CD1c-positive myeloid dendritic cell (primary cell): ENCODE data around the gene ARHGEF10L.

Experiments used
- DNase-seq: peaks from one replicate; pipeline ENCODE4 v3.0.0-alpha.2; 2016; ENCODE audit errors: extremely low spot score

ARHGEF10L gene

DNA sequence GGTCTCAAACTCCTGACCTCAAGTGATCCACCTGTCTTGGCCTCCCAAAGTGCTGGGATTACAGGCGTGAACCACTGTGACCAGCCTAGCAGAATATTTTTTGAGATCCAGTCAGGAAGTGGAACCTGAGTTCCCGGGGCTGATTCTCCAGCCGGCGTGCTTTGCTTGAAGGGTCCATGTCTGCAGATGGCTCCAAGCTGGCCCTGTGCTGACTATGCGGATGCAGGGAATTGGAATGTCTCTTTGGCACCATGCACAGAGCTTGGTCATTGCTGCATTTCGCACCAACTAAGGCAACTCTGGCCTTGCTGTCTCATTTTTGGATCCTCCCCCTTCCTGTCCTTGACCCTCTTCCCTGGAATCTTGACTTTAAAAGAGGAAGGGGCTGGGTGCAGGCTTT lies 28.1 kb downstream of the ARHGEF10L start:
- DNase-seq = no peak

GRCh38 chr1:17568014-17568900 lies 28.8 kb downstream of the ARHGEF10L start:
- DNase-seq = peak; percentile 30

DNA sequence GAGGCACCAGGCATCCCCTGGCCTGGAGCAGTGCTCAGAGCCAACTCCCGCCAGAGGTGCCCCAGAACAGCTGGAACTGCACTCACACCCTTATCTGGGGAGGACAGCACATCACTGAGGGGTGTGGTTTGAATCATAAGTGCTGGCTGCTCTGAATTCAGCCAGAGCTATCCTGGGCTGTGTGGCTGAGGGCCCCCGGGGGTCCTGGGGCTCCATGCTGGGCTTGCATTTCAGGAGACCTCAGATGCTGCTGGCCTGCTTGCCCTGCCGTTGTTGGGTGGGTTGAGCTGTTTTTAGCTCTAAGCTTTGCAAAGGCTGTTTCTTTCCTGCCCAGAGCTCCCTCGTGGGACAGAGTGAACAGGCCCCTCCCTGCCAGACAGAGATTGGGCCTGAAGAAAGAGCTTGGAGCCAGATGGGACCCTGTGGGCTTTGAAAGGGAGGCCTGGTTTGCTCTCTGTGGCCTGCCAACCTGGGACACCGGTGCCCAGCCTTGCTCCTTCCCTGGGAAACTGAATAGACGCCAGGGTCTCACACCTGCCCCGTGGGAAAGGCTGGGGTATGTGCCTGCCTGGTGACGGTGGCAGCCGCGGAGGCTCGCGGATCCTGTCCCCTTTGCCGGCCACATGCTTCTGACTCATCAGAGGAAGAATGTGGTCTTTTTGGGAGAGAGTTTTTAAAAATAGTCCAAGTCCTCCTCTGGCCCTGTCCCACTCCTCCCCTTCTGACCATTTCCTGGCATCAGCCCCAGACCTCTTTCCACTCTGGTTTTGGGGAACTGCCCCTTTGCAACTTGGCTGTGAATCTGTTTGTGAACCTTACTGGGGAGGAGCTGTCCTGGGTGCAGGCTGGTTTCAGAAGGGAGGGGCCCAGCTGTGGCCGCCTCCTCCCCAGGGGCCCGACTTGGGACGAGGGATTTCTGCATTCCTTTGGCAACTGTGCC lies 30.0 kb downstream of the ARHGEF10L start:
- DNase-seq = peak; percentile 57

DNA sequence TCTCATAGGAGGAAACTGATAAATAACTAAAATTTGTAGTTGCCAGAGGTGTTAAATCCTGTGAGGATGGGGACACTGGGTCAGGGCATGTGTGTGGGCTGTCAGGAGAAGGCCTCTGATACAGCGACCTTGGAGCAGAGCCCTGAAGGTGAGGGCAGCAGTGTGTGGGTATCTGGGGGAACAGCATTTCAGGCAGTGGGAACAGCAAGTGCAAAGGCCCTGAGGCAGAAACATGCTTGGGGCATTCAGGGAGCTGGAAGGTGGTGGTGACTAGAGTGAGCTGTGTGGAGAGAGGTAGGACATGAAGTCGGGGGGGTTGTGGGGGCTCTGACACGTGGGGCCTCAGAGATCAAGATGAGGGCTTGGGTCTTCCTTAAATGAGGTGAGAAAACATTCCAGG lies 30.7 kb downstream of the ARHGEF10L start:
- no peak for DNase-seq

- DNase-seq = no peak
Measured at GRCh38 chr1:17572264-17572985, 32.9 kb downstream of the ARHGEF10L start.

GRCh38 chr1:17573518-17574041 lies 34.1 kb downstream of the ARHGEF10L start:
- DNase-seq = no peak

- DNase-seq = no peak
Measured at GRCh38 chr1:17574516-17574915, 35.0 kb downstream of the ARHGEF10L start.

GRCh38 chr1:17575797-17576518 lies 36.5 kb downstream of the ARHGEF10L start:
- no peak for DNase-seq

GRCh38 chr1:17576519-17576853 lies 37.0 kb downstream of the ARHGEF10L start:
- DNase-seq = no peak

DNA sequence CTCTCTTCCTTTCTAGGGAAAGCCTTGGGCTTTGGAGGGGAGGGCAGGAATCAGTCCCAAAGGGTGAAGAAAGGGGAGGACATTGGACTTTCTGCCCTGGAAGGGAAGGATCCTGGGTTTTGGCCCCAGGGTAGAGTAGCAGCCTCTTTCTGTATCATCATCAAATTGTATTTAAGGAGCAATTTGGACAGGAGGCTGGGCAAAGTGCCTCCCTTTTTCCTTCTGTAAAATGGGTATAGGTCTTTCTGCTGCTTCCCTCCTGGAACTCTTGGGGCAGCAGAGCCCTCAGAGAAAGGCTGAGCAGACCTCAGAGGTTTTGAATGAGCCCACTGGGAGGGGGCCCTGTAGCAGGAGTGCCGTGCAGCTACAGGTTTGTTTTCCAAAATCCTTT lies 38.4 kb downstream of the ARHGEF10L start:
- DNase-seq = no peak

DNA sequence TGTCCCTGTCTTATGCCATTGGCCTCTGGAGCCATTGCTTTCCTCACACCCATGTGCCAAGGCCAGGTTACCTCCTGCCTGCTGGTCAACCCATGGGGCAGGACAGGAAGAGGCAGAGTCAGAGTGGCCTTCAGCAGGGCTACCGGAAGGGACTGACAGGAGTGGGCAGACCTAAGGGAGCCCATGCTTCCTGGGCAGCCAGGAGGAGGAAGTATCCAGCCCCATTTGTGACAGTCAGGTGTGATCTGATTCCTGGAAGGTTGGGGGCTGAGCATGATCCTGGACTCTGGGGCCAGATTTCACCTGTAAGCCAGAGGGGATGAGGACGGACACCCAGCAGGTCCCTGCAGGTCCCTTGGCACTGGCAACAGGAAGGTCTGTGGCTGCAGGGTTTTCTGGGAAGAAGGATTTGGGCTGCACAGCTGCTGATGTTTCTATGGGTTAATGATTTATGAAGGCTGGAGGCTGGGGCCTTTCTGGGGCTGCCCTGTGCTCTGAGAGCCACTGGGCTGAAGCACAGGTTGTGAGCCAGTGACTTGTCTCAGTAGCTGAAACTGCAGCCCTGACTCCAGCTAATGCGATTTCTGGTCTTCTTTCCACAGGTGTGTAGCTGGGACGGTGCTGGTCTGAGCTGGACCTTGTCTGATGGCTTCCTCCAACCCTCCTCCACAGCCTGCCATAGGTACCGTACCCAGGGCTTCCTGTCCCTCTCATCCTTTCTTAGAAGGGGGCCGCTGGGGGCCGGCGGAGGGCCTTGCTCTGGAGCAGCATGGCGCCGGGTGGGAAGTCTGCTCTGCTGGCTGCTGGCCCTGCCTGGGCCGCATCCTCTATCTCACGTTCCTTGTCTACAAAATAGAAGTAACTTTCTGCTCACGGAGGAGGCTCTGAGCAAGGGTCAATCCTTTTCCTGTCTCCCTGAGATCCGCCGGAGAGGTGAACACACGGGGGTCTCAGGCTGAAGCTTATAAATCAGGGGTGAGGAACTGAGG lies 40.7 kb downstream of the ARHGEF10L start:
- no peak for DNase-seq

GRCh38 chr1:17581389-17582123 lies 42.1 kb downstream of the ARHGEF10L start:
- DNase-seq = no peak

DNA sequence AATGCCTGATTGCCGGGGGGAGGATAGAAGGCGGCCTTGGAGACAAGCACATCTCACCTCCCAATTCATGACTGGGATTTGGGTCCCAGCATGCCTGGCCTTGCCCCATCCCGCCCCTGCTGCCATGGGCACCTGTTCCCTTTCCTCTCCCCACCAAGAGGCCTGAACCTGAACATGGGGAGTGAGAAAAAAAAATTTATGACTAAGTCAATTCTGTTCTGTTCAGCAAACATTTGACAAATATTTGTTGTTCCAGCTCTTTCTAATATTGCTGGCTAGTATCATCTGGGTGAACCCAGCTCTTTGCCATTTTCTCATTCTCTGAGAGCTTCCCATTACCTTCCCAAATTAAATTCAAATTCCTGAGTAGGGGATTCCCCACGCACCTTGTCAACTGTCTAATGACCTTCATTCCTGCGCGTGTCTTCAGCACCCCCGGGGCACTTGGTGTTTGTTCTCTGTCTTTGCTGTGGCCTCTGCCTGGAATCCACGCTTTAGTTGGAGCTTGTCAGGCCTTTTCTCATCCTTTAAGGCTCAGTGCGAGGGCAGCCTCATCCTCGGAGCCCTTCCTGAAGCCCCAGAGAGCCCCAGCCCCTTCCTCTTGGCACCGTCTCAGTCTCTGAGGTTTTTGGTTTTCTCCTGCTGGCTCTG lies 42.8 kb downstream of the ARHGEF10L start:
- no peak for DNase-seq

DNA sequence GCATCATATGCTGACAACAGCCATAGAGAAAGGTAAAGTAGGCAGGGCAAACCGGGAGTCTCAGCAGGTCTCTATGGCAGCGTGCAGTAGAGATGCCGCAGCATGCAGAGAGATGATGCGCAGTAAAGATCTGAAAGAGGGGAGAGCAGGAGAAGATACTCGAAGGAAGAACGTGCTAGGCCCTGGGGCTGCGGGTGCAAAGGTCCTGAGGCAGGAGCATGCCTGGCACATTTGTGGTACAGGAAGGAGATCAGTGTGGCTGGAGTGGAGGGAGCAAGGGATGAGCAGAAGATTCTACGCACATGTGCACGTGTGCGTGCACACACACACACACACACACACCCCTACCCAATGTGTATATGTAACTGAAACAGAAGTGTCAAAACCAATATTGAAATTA lies 45.0 kb downstream of the ARHGEF10L start:
- no peak for DNase-seq

DNA sequence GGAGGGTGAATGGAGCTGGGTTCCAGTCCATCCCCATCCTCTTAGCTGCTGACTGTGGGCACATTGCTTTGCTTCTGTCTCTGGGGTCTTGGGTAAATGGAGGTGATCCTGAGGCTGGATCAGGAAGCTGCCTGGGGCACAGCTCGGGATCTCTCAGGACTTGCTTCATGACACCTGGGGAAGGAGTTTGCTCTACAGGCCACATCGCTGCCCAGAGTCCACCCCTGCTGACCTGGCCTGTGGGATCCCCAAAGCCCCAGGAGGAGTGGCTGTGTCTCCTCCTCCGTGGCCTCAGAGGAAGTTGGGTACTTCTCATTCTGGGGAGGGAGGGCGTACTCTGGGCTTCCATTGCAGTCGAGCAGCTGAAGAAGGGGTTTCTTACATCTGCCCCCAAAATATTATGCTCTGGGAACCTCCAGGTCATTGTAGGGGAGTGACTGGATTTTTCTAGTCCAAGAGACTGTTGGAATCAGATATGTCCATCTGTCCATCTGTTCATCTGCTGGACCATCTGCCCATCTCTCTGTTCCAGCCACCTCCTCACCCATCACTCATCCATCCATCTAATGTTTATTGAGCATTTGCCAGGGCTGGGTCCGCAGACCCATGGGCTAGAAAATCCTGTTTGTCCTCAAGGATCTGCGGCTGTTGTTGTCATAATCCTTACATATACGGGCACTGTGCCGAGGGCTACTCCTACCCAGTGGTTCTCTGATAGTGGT lies 45.9 kb downstream of the ARHGEF10L start:
- no peak for DNase-seq

DNA sequence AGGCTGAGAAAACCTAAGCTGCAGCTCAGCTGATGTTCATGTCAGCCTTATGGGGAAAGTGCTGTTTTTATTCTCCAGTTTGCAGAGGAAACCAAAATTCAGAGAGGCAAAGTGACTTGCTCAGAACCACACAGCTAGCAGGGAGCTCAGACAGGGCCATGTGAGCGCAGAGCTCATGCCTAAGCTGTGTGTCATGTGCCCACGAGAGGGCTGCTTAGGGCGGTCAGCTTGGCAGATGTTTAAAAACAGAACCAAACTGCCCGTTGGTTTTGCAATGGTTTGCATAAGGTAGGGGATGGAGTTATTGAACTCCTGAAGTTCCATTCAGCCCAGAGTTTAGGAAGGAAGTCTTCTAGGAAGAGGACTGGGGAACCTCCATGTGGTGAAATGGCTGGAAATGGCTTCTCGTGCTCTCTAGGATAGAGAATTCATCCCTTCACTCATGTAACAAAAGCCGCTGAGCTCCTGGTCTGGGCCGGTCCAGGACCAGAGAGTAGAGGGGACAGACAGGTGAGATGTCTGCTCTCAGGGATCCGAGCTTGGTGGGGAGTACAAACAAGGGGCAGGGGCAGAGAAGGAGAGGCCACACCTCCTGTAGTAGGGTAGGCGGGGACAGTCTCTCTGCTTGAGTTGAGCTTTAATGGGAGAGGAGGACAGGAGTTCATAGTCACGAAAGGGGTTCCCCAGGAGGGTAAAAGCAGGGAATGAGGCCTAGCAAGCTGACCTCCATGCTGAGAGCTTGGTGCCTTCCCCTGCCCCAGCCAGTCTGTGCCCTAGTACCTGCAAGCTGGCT lies 46.9 kb downstream of the ARHGEF10L start:
- peak; percentile 47 for DNase-seq

DNA sequence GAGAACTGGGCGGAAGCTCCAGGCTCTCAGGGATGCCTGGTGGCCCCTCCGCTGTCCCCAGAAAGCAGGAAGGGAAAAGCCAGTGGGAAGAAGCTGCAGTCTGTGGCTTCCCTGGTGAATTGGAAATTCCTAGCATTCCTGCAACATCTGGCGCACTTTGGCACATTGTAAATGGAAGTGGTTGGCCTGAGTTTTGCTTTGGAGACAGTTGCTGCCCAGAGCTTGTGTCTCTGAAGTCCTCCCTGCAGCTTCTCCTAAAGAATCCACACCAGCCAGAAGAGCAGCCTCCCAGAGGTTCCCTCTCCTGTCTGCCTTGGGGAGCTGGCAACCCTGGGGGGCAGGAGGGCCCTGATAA lies 48.2 kb downstream of the ARHGEF10L start:
- DNase-seq = no peak
